Astrocyte of the hippocampus (primary cell): ENCODE measurements around the gene ZNF695.

Experiments
- DNase-seq: peaks from one replicate; pipeline ENCODE4 v3.0.0; 2011; ENCODE audit warnings: low read depth, low spot score

Gene ZNF695

DNA sequence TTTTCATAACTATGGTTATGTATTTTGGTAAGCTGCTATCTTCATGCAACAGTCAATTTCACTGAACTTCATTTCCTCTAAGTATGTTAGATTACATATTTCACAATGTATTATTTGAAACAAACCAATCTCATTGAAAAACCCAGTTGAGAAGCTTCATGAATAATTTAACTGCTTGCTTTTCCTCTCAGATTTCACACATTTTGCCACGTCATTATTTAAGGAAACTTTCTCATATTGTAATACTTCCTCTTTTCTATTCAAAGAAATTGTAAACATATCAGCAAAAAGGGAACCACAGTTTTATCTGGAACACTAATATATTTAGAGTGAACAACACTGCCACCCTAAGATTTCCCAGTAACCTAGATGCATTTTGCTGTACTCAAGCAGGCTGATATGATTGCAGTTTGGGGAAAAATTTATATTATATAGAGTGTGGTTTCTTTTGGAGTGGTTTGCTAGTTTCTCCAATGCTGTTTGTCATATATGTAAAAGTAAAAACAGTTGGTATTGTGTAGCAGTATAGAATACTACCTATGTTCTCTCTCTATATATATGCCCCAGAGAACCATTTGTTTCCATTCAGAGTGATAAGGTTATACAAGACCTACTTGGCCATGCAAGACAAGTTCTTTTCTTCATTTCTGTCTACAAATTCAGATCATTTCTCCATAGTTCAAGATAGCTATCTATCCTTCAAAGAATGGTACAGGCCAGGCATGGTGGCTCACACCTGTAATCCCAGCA is 47.7 kb downstream of the ZNF695 start:
- DNase-seq, result no peak

DNA sequence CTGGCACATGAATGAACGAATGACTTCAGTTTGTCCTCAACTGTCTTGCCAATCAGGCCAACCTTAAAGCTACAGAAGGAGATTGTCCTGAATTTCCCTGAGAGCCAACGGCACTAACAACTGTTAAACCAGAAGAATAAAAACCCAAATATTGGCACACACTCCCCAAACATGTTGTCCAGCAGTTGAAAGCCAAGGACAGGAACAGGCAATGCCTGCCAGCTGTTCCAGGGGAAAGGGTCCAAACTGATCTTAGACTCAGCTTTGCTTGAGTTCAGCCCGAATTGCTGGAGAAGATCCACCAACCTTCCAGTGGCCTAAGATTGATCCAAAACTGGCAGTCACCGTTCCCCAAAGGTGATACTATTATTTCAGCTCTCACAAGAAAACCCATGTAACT is 53.7 kb downstream of the ZNF695 start:
- DNase-seq, result no peak

- no peak for DNase-seq
Measured at GRCh38 chr1:246951413-246951812, 56.4 kb downstream of the ZNF695 start.

DNA sequence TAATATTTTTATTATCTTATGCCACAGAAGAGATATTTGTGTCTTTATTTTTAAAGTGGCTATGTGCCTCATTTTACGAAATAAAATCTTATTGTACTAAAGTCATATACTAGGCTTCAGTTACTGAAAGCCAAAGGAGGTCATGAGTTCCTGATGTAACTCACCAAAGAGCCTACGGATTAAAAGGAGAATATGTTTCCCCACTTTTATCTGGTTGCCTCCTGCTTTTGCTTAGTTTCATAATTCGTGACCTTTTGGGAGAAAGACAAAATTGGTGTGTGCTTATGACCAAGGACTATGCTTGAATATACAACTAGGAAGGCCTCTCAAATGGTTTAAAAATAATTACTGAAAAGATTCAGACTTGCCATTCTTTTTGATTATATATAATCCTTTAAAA is 57.9 kb downstream of the ZNF695 start:
- no peak for DNase-seq

DNA sequence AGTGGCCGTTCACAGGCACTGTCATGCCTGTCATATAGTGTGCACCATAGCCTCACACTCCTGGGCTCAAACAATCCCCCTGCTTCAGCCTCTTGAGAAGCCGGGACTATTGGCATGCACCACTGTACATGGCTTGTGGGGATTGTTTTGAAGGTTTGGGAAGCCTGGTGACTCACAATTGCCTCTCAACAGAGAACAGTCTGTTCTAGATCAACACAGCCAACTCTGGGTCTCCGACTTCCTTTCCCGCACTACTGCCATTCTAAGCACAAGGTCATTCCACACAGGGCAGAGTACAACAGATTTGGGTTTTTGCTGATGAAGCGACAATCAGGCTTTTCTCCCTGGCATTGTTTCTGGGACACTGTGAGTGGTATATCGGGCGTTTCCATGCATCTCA is 60.6 kb downstream of the ZNF695 start:
- peak; percentile 87 for DNase-seq

- peak; percentile 4 for DNase-seq
Measured at GRCh38 chr1:246946366-246946765, 61.5 kb downstream of the ZNF695 start.
